Measurements from ENCODE around the gene CRIP3.

DNA sequence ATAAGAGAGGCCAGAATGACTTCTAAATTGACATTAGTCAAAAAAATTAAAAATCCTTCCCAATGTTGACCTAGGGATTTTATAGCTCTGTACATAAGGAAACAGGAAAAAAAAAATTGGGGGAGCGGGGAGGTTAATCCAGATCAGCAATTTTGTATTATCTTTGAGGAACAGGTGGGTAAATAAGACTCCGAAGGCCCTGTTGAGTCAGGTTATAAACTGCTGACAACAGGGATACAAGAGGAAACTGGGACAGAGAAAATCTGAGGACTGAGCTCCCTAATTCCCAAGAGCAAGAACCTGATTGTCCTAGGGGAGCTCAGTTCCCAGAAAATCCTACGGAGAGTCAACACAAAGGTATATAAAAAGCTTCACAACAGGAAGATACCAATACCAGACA is 26.8 kb upstream of the CRIP3 start:
- TF ChIP-seq, protein P1, sequence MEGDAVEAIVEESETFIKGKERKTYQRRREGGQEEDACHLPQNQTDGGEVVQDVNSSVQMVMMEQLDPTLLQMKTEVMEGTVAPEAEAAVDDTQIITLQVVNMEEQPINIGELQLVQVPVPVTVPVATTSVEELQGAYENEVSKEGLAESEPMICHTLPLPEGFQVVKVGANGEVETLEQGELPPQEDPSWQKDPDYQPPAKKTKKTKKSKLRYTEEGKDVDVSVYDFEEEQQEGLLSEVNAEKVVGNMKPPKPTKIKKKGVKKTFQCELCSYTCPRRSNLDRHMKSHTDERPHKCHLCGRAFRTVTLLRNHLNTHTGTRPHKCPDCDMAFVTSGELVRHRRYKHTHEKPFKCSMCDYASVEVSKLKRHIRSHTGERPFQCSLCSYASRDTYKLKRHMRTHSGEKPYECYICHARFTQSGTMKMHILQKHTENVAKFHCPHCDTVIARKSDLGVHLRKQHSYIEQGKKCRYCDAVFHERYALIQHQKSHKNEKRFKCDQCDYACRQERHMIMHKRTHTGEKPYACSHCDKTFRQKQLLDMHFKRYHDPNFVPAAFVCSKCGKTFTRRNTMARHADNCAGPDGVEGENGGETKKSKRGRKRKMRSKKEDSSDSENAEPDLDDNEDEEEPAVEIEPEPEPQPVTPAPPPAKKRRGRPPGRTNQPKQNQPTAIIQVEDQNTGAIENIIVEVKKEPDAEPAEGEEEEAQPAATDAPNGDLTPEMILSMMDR (IDR thresholded peaks at IDR 0.05) = no peak
- TF ChIP-seq POLR2A (IDR thresholded peaks at IDR 0.05) = no peak

All from uterus (tissue), 2 donors.